ENCODE measurements around the gene ADAP1.

- TF ChIP-seq CTCF (IDR thresholded peaks at IDR 0.05) (no peak), POLR2A (IDR thresholded peaks at IDR 0.05) (no peak), EP300 (IDR thresholded peaks at IDR 0.05) (no peak), POLR2AphosphoS5 (IDR thresholded peaks at IDR 0.05) (no peak)
Observed at GRCh38 chr7:952548-953441, 1.7 kb downstream of the ADAP1 start.
